Fibroblast of peridontal ligament (primary cell): ENCODE results near the gene CASP8AP2.
"Not testable (repeated sequence)": the region's sequence is repeated elsewhere in the genome, so short reads cannot be mapped to it uniquely, and the experiment has no call there.

ENCODE experiments used
- DNase-seq: peaks from one replicate; pipeline ENCODE4 v3.0.0-alpha.2; 2010; ENCODE audit errors: extremely low read depth

Gene CASP8AP2

GRCh38 chr6:89829472-89830169 is at the start of gene CASP8AP2:
Gene CASP8AP2, plus strand, starts transcription at chr6:89829880.
- DNase-seq, result peak; percentile 99

- DNase-seq, result no peak
These were observed 48.3 kb upstream of the CASP8AP2 start for GRCh38 chr6:89781070-89782034.

- DNase-seq, result no peak
These were observed 47.5 kb upstream of the CASP8AP2 start for GRCh38 chr6:89782222-89782621.

DNA sequence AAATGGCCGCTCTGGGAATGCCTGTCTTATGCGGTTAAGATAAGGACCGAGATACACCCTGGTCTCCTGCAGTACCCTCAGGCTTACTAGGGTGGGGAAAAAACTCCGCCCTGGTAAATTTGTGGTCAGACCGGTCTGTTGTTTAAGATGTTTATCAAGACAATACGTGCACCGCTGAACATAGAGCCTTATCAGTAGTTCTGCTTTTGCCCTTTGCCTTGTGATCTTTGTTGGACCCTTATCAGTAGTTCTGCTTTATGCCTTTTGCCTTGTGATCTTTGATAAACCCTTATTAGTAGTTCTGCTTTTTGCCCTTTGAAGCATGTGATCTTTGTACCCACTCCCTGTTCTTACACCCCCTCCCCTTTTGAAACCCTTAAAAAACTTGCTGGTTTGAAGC is 46.4 kb upstream of the CASP8AP2 start:
- DNase-seq, result not testable (repeated sequence)

DNA sequence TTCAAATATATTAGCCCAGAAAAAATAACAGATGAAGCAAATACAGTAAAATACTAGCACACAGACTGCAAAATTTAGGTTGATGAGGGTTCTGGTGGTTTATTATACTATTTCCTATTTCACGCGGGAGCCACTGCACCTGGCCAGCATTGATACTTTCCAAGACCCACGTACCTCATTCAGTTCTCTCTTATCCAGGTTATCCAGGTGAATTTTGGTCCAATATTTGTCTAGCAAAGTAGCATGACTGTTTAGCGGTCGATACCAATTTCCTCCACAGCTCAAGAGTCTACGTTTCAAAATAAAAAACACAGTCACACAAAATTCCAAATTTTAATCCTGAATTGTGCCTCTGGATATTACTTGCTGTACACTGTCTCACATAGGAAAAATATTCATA is 44.8 kb upstream of the CASP8AP2 start:
- DNase-seq, result no peak

GRCh38 chr6:89786970-89787369 is 42.7 kb upstream of the CASP8AP2 start:
- DNase-seq, result no peak

- DNase-seq, result no peak
These were observed 41.9 kb upstream of the CASP8AP2 start for GRCh38 chr6:89787660-89788328.

DNA sequence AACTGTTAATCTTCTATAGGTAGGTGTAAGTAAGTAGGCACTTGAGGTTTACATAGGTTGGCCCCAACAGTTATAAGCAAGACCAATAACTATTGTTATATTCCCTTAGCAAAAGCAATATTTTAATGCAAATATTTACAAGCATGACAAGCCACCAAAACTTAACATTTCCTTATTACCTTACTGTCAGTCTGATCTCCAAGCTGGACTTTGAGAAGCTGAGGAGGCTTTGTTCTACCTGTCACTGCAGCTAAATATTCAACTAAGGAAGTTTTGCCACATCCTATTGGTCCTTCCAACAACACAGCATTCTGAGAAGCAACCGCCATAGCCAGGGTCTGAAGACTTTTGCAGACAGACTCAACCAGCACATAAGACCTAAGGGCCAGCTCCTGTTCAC is 39.7 kb upstream of the CASP8AP2 start:
- DNase-seq, result no peak

DNA sequence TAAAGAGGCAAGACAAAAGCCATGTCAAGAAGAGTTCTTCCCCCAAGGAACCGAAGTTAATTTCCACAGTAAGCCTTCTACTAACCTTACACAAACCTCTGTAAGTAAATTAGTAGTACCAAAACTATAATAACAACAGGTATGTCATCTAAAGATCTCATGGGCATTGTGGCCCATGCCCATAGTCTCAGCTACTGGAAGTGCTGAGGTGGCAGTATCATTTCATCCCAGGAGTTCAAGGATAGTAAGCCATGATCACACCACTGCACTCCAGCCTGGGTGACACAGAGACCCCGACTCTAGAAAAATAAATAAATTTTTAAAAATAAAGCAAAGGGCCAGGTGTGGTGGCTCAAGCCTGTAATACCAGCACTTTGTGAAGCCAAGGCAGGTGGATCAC is 39.3 kb upstream of the CASP8AP2 start:
- DNase-seq, result no peak

GRCh38 chr6:89792881-89793280 is 36.8 kb upstream of the CASP8AP2 start:
- peak; percentile 26 for DNase-seq

DNA sequence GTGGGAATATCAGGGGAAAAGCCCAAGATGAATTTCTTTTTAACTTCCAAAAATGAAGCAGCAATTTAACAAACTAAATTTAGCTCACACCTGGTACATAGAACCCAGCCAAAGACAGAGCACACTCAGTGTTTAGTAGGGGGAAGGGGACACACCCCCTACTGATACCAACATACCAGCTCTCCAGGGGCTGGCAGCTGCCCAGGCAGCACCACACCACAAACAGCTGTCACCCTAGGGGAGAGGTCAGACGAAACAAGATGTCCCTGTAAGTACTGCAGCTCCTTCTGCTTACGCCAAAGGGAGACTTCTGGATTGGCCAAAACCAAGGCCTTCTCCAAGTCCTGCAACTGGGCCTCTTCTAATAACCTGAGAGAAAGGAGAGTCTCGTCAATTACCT is 36.1 kb upstream of the CASP8AP2 start:
- DNase-seq, result no peak

DNA sequence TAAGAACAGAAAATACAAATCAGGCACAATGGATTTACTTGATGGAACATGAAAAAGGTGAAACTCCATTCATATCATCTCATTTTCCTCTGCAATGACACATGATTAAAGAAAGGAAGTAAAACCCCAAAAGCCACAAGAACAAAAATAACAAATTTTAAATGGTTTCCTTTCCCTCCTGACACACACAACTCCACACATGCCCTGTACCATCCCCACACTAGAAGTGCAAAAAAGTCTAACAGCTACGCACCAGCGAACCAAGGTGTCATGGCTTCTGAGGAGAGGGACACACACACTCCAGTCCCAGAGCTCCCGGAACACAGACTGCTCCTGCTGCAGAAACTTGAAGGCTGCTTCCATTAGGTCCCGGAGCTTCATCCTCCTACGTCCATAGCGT is 35.4 kb upstream of the CASP8AP2 start:
- DNase-seq, result no peak

- DNase-seq, result peak; percentile 11
These were observed 32.4 kb upstream of the CASP8AP2 start for GRCh38 chr6:89797317-89797716.

- DNase-seq, result no peak
These were observed 30.6 kb upstream of the CASP8AP2 start for GRCh38 chr6:89799096-89799495.

DNA sequence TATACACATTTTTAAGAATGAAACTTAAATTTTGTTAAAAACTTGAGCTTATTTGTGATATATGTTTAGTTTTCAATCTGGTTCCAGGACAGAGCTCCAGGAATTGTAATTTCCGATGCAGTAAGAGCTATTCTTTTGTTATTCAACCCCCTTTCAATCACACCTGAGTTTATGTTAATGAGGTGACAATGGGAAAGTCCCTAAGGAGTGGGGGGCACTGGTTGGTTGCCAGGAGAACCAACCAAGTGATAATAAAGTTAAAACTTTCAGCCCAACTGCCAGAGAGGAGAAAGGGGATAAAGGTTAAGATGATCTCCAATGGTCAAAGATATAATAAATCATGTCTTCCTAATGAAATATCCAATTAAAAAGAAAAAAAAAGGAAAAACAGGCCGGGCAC is 29.9 kb upstream of the CASP8AP2 start:
- no peak for DNase-seq

GRCh38 chr6:89803271-89803670 is 26.4 kb upstream of the CASP8AP2 start:
- DNase-seq, result no peak

- no peak for DNase-seq
These were observed 23.8 kb upstream of the CASP8AP2 start for GRCh38 chr6:89805814-89806371.

- DNase-seq, result no peak
These were observed 22.1 kb upstream of the CASP8AP2 start for GRCh38 chr6:89807581-89807980.

GRCh38 chr6:89813422-89813821 is 16.3 kb upstream of the CASP8AP2 start:
- not testable (repeated sequence) for DNase-seq

DNA sequence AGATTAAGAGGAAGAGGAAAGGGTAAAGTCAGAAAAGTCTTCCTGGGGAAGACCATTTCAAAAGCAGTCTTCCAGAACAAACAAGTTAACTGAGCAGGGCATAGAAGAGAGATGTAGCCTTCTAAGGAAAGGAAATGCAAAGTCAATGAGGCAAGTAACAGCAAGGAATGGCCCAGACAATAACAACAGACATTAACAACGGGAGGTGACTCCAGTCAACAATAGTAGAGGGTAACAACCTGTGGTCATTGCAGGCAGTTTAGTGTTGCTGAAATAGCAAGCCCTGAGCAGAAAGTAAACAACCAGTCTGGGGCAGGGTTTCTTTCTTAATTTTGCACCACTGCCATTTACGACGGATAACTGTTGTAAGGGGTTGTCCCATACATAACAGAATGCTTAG is 12.2 kb upstream of the CASP8AP2 start:
- no peak for DNase-seq

- DNase-seq, result peak; percentile 44
These were observed 10.7 kb upstream of the CASP8AP2 start for GRCh38 chr6:89818977-89819335.
